HG03025 (cell line): ENCODE measurements around the gene SRPRB.

Experiments used
- ATAC-seq: cut with Tn5 transposase; IDR thresholded peaks from one replicate; pipeline ENCODE4 v1.9.1; 2021; ENCODE audit warnings: mild to moderate bottlenecking, moderate library complexity; ENCODE audit not compliant: unreplicated experiment, low FRiP score

The SRPRB gene

GRCh38 chr3:133840055-133840737 is 34.6 kb downstream of the SRPRB start:
- no peak for ATAC-seq

DNA sequence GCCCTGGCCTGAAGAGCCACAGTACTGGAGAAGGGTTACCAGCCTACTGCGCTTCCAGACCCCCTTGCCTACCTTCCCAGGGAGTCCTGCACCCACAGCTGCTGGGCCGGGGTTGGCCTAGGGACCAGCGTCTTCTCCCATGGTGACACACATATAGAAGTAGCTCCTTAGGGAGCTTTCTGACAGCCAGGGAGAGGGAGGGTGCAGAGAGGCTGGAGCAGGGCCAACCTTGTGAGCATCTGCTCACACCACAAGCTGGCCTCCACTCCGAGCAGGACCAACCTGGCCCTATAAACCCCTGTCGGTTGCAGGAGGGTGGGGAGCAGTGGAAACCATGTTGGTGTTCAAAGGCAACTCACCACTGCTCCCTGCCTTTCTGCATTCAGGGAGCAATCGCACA is 35.2 kb downstream of the SRPRB start:
- no peak for ATAC-seq

- no peak for ATAC-seq
These were observed 35.6 kb downstream of the SRPRB start for GRCh38 chr3:133841196-133841595.

DNA sequence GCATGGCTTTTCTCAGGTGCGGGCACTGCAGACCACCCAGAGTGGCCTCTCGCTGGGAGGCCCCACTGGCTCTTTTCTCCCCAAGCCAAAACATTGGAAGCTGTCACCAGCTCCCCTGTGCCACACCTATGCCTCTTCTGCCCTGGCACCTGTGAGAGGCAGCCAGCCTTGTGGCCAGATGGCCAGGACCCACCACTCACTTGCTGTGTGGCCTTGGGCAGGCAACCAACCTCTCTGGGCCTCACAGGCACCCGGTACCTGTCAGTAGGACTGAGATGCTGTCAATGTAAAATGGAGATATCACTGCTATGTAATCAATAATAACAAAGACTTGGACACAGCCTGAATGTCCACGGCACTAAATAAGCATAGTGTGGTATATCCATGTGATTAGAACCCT is 36.5 kb downstream of the SRPRB start:
- ATAC-seq = no peak

DNA sequence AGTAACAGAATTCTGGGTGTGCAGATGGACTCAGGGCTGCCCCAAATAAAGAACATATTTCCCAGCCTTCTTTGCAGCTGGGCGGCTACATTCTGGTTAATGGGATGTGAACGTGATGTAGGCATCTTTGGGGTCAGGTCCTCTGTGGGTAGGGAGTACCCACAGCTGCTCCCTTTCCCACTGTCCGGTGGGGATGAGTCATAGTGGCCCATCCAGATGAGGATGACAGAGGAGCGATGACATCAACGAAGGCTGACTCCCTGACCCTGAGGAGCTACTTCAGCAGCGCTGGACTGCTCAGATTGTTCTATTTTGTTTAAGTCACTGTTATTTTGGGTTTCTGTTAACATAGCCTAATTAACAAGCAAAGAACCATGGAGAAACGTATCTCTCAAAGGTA is 38.0 kb downstream of the SRPRB start:
- ATAC-seq = no peak

- no peak for ATAC-seq
These were observed 39.5 kb downstream of the SRPRB start for GRCh38 chr3:133845127-133845526.

DNA sequence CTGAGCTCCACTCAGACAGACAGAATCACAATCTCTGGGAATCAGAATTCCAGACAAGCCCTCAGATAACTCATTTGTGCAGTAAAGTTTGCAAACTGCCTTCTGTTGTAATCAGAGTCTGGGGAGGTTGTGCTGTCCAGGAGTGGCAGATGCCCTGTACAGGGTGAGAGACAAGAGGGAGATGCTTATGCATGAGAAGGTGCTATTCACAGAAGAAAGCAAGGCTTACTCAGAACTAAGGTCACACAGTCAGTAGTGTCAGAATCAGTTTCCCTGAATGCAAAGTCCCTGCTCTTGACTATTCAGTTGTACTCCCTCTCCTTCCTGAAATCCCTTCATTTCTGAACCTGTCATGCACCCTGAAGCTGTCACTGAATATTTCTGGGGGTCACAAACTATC is 43.7 kb downstream of the SRPRB start:
- ATAC-seq = no peak

GRCh38 chr3:133850034-133850433 is 44.4 kb downstream of the SRPRB start:
- no peak for ATAC-seq

DNA sequence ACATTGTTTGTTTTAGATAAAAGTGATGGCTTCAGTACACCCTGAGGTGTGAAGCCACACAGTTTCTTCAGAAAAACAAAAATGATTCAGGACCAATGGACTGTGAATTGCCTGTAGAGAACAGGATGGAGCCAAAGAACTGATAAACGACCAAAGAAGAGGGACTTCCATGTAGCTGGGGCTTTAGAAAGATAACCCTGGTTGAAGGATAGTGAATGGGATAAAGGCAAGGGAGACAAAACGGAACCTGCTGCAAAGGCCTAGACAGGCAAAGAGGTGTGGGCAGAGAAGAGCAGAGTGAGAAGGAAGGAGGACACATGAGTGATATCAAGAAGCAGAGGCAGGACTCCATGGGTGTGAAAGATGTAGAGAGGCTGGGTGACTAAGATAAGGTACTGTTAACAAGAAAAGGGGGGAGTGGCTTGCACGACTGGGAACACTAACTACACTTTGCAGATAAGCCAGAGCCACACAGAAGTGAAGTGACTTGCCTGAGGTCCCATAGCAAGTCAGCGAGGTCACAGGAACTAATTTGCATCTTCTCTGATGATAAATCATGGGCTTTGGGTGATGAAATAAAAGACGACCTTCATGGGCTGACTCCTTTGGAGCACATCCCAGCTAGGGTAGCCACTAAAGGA is 45.8 kb downstream of the SRPRB start:
- peak; percentile 38 for ATAC-seq

DNA sequence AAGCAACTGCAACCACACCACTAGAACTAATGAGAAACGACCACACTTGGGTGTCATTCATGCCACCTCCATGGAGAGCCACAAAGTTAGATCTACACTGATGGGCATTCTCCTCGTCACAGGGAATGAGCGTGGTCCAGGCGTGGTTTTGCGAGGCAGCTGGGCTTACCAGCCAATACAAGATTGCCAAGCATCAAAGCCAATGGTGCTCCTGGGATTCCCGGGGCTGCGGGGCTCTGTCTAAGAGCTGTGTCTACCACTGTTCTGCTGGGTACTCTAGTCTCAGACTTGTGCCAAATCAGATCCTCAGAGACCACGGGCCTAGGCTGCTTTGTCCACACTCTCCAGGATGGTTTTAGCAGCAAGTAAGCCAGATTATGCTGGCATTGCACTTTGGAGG is 46.3 kb downstream of the SRPRB start:
- no peak for ATAC-seq

DNA sequence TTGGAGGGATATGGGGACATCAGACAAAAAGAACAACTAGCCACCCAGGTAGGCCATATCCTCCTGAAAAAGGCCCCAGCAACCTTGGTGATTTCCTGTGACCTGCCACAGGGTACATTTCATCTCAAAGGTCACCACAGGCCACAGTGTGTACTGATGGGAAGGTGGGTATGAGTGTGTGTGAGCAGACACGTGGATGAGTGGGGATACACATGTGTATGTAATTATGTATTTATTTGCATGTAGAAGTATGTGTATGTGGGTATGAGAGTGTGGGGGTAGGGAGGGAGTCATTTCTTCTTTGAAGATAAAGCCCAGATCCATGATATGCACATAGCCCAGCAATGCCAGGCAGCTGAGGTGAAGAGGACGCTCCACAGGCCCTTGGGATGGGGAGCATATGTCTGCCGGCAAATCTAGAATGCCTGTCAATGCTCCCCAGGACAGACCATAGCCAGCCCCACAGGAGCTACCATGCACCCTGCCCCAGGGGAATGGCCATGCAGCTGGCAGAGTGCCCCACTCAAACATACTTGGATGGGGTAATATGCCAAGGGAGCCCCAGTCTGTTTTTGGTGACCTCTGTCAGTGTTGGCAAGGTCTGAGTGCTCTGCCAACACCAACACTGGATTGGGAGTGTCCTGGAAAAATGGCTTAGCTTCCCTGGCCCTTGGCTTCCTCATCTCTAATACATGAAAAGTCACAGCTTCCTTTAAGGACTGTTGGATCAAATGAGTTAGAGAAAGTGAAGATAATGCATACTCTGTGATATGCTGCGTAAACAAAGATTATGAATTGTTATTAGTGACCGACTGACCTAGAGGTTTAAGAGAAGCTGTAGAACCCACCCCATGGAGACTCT is 47.7 kb downstream of the SRPRB start:
- no peak for ATAC-seq

DNA sequence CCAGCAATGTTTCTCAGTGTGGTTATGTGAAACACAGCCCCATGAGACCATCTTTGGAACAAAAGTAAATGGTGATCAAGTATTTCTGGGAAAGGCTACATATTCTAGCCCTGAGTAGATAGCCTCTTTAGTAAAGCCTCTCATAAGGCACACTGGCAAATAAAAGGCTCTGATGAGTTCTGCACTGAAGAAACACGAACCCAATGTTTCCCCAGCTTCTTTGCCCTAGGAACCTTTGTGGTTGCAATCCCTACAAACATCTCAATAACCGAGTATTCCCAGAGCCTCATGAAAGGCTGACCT is 48.3 kb downstream of the SRPRB start:
- no peak for ATAC-seq

DNA sequence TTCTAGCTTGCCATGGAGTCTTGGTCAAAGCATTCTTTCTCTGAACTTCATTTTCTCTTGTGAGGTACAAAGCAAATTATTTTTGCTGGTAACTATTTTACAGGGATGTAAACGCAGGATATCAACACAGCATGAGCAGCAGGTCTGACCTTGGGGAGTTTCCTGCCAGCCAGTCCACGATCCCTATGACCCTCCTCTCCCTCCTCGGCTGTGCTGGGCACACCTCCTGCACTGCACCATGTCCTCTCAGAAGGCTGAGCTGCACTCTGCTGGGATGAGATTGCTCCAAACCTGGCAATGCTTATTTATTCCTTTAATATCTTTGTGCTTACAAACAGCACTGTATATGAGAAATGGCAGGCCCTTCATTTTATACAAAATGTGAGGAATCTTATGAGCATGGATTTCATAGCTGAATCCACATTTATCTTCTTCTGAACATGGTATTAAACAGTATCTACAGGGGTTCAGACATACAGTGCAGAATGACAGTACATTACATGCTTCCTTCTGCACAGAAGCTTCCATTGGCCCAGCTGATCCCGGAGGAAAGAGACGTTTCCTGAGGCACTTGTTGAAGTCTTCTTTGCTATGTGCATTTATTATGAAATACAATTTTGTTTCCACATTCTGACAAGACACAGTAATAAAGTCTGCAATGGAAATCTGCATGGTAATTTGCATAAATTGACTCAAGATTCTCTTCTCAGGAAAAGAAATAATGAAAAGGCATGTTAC is 48.8 kb downstream of the SRPRB start:
- no peak for ATAC-seq

DNA sequence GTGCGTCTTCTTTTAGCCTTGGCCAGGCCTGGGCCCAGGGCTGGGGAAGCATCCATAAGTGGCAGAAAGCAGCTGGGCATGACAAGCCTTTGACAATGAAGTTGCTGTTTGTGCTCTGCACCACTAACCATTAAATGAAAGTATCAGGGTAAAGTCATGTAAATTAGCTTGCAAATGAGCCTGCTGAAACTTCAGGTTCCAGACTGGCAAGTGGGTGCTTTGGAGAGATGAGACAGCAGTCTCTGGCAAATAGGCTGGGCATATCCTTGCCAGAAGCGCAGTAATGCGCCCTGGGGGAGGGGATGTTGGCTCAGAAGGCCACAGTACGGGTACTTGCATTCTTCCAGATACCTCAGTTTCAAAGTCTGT is 49.4 kb downstream of the SRPRB start:
- ATAC-seq = no peak

- ATAC-seq = no peak
These were observed 50.2 kb downstream of the SRPRB start for GRCh38 chr3:133855772-133856171.

- ATAC-seq = no peak
These were observed 50.7 kb downstream of the SRPRB start for GRCh38 chr3:133856316-133856715.

DNA sequence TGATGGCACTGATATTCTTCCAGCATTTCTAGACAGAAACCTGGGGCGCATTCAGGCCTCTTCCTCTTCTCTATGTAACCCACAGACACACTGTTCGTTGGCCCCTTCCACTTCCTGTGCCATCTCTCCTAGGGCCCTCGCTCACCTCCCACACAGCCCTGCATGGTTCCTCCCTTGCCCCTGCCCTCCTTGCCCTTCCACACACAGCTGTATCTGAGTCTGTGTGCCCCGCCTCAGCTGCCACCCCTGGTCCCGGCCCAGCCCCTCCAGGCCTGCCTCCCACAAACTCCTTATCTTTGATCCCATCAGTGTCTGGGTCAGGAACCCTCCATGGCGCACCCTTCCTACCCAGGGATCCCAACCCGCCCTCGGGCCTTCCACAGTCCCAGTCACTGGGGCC is 52.2 kb downstream of the SRPRB start:
- ATAC-seq = no peak

DNA sequence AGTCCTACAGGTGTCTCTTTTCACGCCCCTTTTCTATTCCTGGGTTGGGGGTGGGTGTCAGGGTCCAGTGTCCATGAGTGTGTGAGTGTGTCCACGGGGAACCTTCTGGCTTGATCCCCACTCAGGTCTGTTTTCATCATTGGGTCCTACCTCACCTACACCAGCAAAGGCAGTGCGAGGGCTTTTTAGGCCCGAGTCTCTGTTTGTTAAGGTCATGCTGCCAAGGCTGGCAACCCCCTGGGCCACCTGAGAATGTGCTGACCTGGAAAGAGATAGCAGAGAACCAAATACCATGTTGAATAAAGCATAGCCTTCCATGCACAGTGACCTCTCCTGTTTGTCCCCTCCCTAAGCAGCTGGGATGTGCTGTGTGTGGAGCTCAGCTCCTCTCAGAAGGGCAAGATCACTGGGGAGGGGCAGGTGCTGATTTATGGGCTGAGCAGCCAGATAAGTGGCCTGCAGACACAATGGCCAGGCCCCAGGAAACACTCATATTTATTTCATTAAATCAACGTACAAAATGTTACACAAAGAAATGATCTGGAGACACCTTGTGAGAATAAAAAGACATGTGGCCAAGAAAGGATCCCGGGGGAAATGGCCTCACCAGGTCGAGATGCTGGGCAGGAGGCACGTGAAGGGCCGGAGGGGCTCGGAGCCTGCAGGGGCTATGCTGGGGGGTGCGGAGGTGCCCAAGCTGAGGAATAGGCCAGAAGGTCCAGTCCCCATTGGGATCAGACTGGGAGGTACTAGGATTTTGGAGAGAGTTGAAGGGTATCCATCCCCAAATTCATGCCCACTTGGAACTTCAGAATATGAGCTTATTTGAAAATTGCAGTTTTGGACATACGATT is 54.0 kb downstream of the SRPRB start:
- ATAC-seq = no peak

- ATAC-seq = no peak
These were observed 54.9 kb downstream of the SRPRB start for GRCh38 chr3:133860519-133860918.

DNA sequence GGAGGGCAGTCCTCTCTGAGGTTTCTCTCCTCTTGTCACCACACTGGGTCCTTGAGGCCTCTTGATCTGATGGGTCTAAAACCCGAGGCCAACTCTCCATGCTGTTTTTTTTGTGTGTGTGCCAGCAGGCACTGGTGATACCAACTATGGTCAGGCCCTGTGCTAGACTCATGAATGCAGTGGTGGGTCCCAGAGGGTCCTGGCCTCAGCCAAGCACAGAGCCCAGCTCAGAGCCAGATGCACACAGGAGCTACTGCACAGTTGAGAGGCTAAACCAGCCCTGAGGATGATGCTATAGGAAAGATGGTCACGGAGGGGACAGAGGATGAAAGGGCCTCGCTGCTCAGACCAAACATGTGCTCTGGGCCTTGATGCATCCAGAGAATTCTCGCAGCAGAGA is 56.5 kb downstream of the SRPRB start:
- no peak for ATAC-seq
